Raji (cell line): Measurements from ENCODE around the gene TAS2R42.

Experiments used
- POLR2A ChIP-seq: IDR thresholded peaks from 2 replicates; pipeline ENCODE4 v1.6.1; 2011; ENCODE audit warnings: low read depth, low read length, control low read depth; ENCODE audit not compliant: insufficient read depth

The TAS2R42 gene

GRCh38 chr12:11158885-11159444, 27.8 kb downstream of the TAS2R42 start:
- no peak for TF ChIP-seq POLR2A

- TF ChIP-seq POLR2A: no peak
These were observed 32.3 kb downstream of the TAS2R42 start for GRCh38 chr12:11154400-11154925.

GRCh38 chr12:11152725-11153124, 34.0 kb downstream of the TAS2R42 start:
- no peak for TF ChIP-seq POLR2A

GRCh38 chr12:11150832-11151231, 35.9 kb downstream of the TAS2R42 start:
- TF ChIP-seq POLR2A: no peak

- no peak for TF ChIP-seq POLR2A
These were observed 39.3 kb downstream of the TAS2R42 start for GRCh38 chr12:11147420-11147819.

- no peak for TF ChIP-seq POLR2A
These were observed 42.4 kb downstream of the TAS2R42 start for GRCh38 chr12:11144297-11144696.

- TF ChIP-seq POLR2A: no peak
These were observed 43.4 kb downstream of the TAS2R42 start for GRCh38 chr12:11143352-11143751.

GRCh38 chr12:11136075-11136474, 50.7 kb downstream of the TAS2R42 start:
- TF ChIP-seq POLR2A: no peak
